ENCODE results near the gene SLC4A3. TPM values are rescaled to one million over a fixed set of nuclear protein-coding genes. Genes with fewer than 3 reads are reported as not detected.

The SLC4A3 gene
- total and polyA plus RNA-seq, 2 donors from 2014 or later = 4.9 to 5.2 TPM

- Histone ChIP-seq H3K27me3 (ENCODE audit: control insufficient read depth, insufficient read depth, low read length) (no peaks in the 10 kb centered on the region), H3K36me3 (ENCODE audit: control insufficient read depth in 2 of 3, insufficient read depth in 3 of 3, low read length in 3 of 3) (no peaks in the 10 kb centered on the region), H3K9me3 (ENCODE audit: control insufficient read depth in 2 of 3, insufficient read depth in 1 of 3, low read length in 3 of 3) (no peaks in the 10 kb centered on the region), H3K9ac (ENCODE audit: low read length in 3 of 3) (no peak overlapping the region), H3K4me1 (ENCODE audit: control insufficient read depth in 2 of 3, insufficient read depth in 2 of 3, low read depth in 1 of 3, low read length in 3 of 3) (peaks cover 0 to 4% (median 0%) of the 10 kb centered on the region in 3 donors), H3K27ac (ENCODE audit: low read depth in 2 of 2, low read length in 2 of 2) (no peak overlapping the region), H3K4me3 (ENCODE audit: low read length in 3 of 3) (no peak overlapping the region)
- DNase-seq (peak in 1 of 5 donors; percentile 50), FAIRE-seq (no peak)
- intact Hi-C loops (cut with DNase I) = no loop called here
- TF ChIP-seq CTCF (IDR thresholded peaks at IDR 0.05; ENCODE audit: borderline replicate concordance, extremely low read depth, insufficient read depth) = no peak
Observed at GRCh38 chr2:219643788-219644398, 16.5 kb downstream of the SLC4A3 start.

GRCh38 chr2:219644801-219645480 lies 17.5 kb downstream of the SLC4A3 start:
- H3K4me1 ChIP-seq (ENCODE audit: control insufficient read depth in 2 of 3, insufficient read depth in 2 of 3, low read depth in 1 of 3, low read length in 3 of 3) = peaks cover 0 to 4% (median 0%) of the 10 kb centered on the region in 3 donors
- no peaks in the 10 kb centered on the region for H3K36me3 ChIP-seq (ENCODE audit: control insufficient read depth in 2 of 3, insufficient read depth in 3 of 3, low read length in 3 of 3)
- no peak overlapping the region for H3K9ac ChIP-seq (ENCODE audit: low read length in 3 of 3)
- FAIRE-seq (no peak), DNase-seq (peak in 4 of 5 donors; percentile 12 to 84 (median 51))
- H3K9me3 ChIP-seq (ENCODE audit: control insufficient read depth in 2 of 3, insufficient read depth in 1 of 3, low read length in 3 of 3) = no peaks in the 10 kb centered on the region
- peak overlapping the region in 1 of 2 donors; percentile 7 for H3K27ac ChIP-seq (ENCODE audit: low read depth in 2 of 2, low read length in 2 of 2)
- intact Hi-C loops (cut with DNase I) = no loop called here
- no peaks in the 10 kb centered on the region for H3K27me3 ChIP-seq (ENCODE audit: control insufficient read depth, insufficient read depth, low read length)
- no peak for TF ChIP-seq CTCF (IDR thresholded peaks at IDR 0.05; ENCODE audit: borderline replicate concordance, extremely low read depth, insufficient read depth)
- no peak overlapping the region for H3K4me3 ChIP-seq (ENCODE audit: low read length in 3 of 3)

GRCh38 chr2:219645631-219646527 lies 18.4 kb downstream of the SLC4A3 start:
- Histone ChIP-seq H3K27me3 (ENCODE audit: control insufficient read depth, insufficient read depth, low read length) (peaks cover 3% of the 10 kb centered on the region), H3K9ac (ENCODE audit: low read length in 3 of 3) (no peak overlapping the region), H3K27ac (ENCODE audit: low read depth in 2 of 2, low read length in 2 of 2) (no peak overlapping the region), H3K4me3 (ENCODE audit: low read length in 3 of 3) (no peak overlapping the region), H3K4me1 (ENCODE audit: control insufficient read depth in 2 of 3, insufficient read depth in 2 of 3, low read depth in 1 of 3, low read length in 3 of 3) (peaks cover 0 to 4% (median 0%) of the 10 kb centered on the region in 3 donors), H3K9me3 (ENCODE audit: control insufficient read depth in 2 of 3, insufficient read depth in 1 of 3, low read length in 3 of 3) (no peaks in the 10 kb centered on the region), H3K36me3 (ENCODE audit: control insufficient read depth in 2 of 3, insufficient read depth in 3 of 3, low read length in 3 of 3) (no peaks in the 10 kb centered on the region)
- TF ChIP-seq CTCF (IDR thresholded peaks at IDR 0.05; ENCODE audit: borderline replicate concordance, extremely low read depth, insufficient read depth) = no peak
- peak in 3 of 5 donors; percentile 35 to 51 (median 39) for DNase-seq
- FAIRE-seq = no peak
- intact Hi-C loops (cut with DNase I) = no loop called here

All from kidney (tissue), 14 donors.